ENCODE data around the gene DIP2B.

The DIP2B gene

DNA sequence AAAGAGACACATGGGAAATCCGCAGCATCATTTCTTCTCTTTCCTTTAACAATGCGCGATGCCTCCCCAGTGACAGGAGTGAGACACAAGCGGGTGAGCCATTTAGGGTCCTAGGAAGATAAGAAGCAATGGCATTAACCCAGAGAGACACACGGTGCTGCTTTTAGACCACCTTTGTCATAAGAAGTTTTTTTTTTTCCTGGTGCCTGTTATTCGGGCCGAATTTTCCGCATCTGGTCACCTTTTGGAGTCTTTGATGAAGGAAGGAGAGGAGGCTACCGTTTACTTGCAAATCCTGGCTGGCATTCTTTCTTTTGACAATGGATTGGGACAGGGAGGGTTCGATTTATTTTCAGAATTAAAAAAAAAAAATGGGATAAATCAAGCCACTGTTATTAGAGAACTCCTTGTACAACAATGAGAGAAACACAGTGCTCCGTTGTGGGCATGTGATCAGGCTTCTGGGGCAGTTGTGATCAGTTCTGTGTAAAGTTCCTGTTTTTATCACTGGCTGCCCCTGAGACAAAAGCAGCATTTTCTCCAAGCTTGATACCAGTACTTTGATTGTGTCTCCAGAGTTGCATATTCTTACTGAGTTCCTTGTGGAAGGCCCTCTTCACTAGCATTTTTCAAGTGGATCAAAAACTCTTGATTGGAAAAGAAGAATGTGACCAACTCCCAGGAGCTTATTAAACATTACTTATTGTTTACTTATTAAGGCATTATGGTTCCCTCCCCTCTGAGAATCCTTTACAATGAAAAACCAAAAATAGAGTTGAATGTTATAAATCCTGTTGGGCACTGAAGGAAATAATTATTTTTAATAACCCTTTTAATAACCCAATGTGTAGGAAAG lies 1.1 kb downstream of the DIP2B start:
- Histone ChIP-seq H3K27ac (ENCODE audit: low read depth in 2 of 2, low read length in 2 of 2) (peak overlapping the region; percentile 91 to 92), H3K36me3 (ENCODE audit: control insufficient read depth in 2 of 2, insufficient read depth in 2 of 2, low read length in 2 of 2) (no peaks in the 10 kb centered on the region), H3K4me1 (ENCODE audit: control insufficient read depth in 2 of 2, insufficient read depth in 2 of 2, low read length in 2 of 2) (peaks cover 28 to 36% of the 10 kb centered on the region in 2 donors), H3K4me3 (ENCODE audit: low read length in 2 of 2) (peak overlapping the region; percentile 82 to 85), H3K9ac (ENCODE audit: low read depth in 1 of 2, low read length in 2 of 2) (peak overlapping the region; percentile 90 to 97), H3K27me3 (ENCODE audit: control insufficient read depth in 2 of 2, insufficient read depth in 2 of 2, low read length in 2 of 2) (no peaks in the 10 kb centered on the region), H3K9me3 (ENCODE audit: control insufficient read depth in 2 of 2, low read length in 2 of 2) (no peaks in the 10 kb centered on the region)

GRCh38 chr12:50506753-50507473 lies 2.1 kb downstream of the DIP2B start:
- H3K27me3 ChIP-seq (ENCODE audit: control insufficient read depth in 2 of 2, insufficient read depth in 2 of 2, low read length in 2 of 2), result no peaks in the 10 kb centered on the region
- H3K36me3 ChIP-seq (ENCODE audit: control insufficient read depth in 2 of 2, insufficient read depth in 2 of 2, low read length in 2 of 2), result no peaks in the 10 kb centered on the region
- H3K4me1 ChIP-seq (ENCODE audit: control insufficient read depth in 2 of 2, insufficient read depth in 2 of 2, low read length in 2 of 2), result peaks cover 28 to 36% of the 10 kb centered on the region in 2 donors
- peak overlapping the region; percentile 82 to 85 for H3K4me3 ChIP-seq (ENCODE audit: low read length in 2 of 2)
- peak overlapping the region; percentile 90 to 97 for H3K9ac ChIP-seq (ENCODE audit: low read depth in 1 of 2, low read length in 2 of 2)
- H3K27ac ChIP-seq (ENCODE audit: low read depth in 2 of 2, low read length in 2 of 2), result peak overlapping the region in 1 of 2 donors; percentile 92
- no peaks in the 10 kb centered on the region for H3K9me3 ChIP-seq (ENCODE audit: control insufficient read depth in 2 of 2, low read length in 2 of 2)

- Histone ChIP-seq H3K4me1 (ENCODE audit: control insufficient read depth in 2 of 2, insufficient read depth in 2 of 2, low read length in 2 of 2) (peaks cover 28 to 36% of the 10 kb centered on the region in 2 donors), H3K9ac (ENCODE audit: low read depth in 1 of 2, low read length in 2 of 2) (no peak overlapping the region), H3K36me3 (ENCODE audit: control insufficient read depth in 2 of 2, insufficient read depth in 2 of 2, low read length in 2 of 2) (no peaks in the 10 kb centered on the region), H3K27ac (ENCODE audit: low read depth in 2 of 2, low read length in 2 of 2) (no peak overlapping the region), H3K27me3 (ENCODE audit: control insufficient read depth in 2 of 2, insufficient read depth in 2 of 2, low read length in 2 of 2) (no peaks in the 10 kb centered on the region), H3K4me3 (ENCODE audit: low read length in 2 of 2) (peak overlapping the region in 1 of 2 donors; percentile 82), H3K9me3 (ENCODE audit: control insufficient read depth in 2 of 2, low read length in 2 of 2) (no peaks in the 10 kb centered on the region)
Measured at GRCh38 chr12:50507474-50507838, 2.7 kb downstream of the DIP2B start.

- Histone ChIP-seq H3K4me3 (ENCODE audit: low read length in 2 of 2) (no peak overlapping the region), H3K9ac (ENCODE audit: low read depth in 1 of 2, low read length in 2 of 2) (no peak overlapping the region), H3K27ac (ENCODE audit: low read depth in 2 of 2, low read length in 2 of 2) (no peak overlapping the region), H3K27me3 (ENCODE audit: control insufficient read depth in 2 of 2, insufficient read depth in 2 of 2, low read length in 2 of 2) (no peaks in the 10 kb centered on the region), H3K9me3 (ENCODE audit: control insufficient read depth in 2 of 2, low read length in 2 of 2) (no peaks in the 10 kb centered on the region), H3K4me1 (ENCODE audit: control insufficient read depth in 2 of 2, insufficient read depth in 2 of 2, low read length in 2 of 2) (peaks cover 28 to 36% of the 10 kb centered on the region in 2 donors), H3K36me3 (ENCODE audit: control insufficient read depth in 2 of 2, insufficient read depth in 2 of 2, low read length in 2 of 2) (no peaks in the 10 kb centered on the region)
Measured at GRCh38 chr12:50507930-50508329, 3.1 kb downstream of the DIP2B start.

GRCh38 chr12:50508414-50508813 lies 3.6 kb downstream of the DIP2B start:
- Histone ChIP-seq H3K27ac (ENCODE audit: low read depth in 2 of 2, low read length in 2 of 2) (no peak overlapping the region), H3K36me3 (ENCODE audit: control insufficient read depth in 2 of 2, insufficient read depth in 2 of 2, low read length in 2 of 2) (no peaks in the 10 kb centered on the region), H3K4me1 (ENCODE audit: control insufficient read depth in 2 of 2, insufficient read depth in 2 of 2, low read length in 2 of 2) (peaks cover 28 to 36% of the 10 kb centered on the region in 2 donors), H3K4me3 (ENCODE audit: low read length in 2 of 2) (no peak overlapping the region), H3K9ac (ENCODE audit: low read depth in 1 of 2, low read length in 2 of 2) (no peak overlapping the region), H3K27me3 (ENCODE audit: control insufficient read depth in 2 of 2, insufficient read depth in 2 of 2, low read length in 2 of 2) (no peaks in the 10 kb centered on the region), H3K9me3 (ENCODE audit: control insufficient read depth in 2 of 2, low read length in 2 of 2) (no peaks in the 10 kb centered on the region)

- no peaks in the 10 kb centered on the region for H3K36me3 ChIP-seq (ENCODE audit: control insufficient read depth in 2 of 2, insufficient read depth in 2 of 2, low read length in 2 of 2)
- peak overlapping the region in 1 of 2 donors; percentile 11 for H3K9ac ChIP-seq (ENCODE audit: low read depth in 1 of 2, low read length in 2 of 2)
- no peaks in the 10 kb centered on the region for H3K9me3 ChIP-seq (ENCODE audit: control insufficient read depth in 2 of 2, low read length in 2 of 2)
- no peaks in the 10 kb centered on the region for H3K27me3 ChIP-seq (ENCODE audit: control insufficient read depth in 2 of 2, insufficient read depth in 2 of 2, low read length in 2 of 2)
- H3K4me1 ChIP-seq (ENCODE audit: control insufficient read depth in 2 of 2, insufficient read depth in 2 of 2, low read length in 2 of 2), result peaks cover 28 to 38% of the 10 kb centered on the region in 2 donors
- peak overlapping the region in 1 of 2 donors; percentile 40 for H3K27ac ChIP-seq (ENCODE audit: low read depth in 2 of 2, low read length in 2 of 2)
- no peak overlapping the region for H3K4me3 ChIP-seq (ENCODE audit: low read length in 2 of 2)
Measured at GRCh38 chr12:50508970-50509663, 4.3 kb downstream of the DIP2B start.

GRCh38 chr12:50514526-50515276 lies 9.9 kb downstream of the DIP2B start:
- Histone ChIP-seq H3K27me3 (ENCODE audit: control insufficient read depth in 2 of 2, insufficient read depth in 2 of 2, low read length in 2 of 2) (no peaks in the 10 kb centered on the region), H3K4me1 (ENCODE audit: control insufficient read depth in 2 of 2, insufficient read depth in 2 of 2, low read length in 2 of 2) (peaks cover 15 to 16% of the 10 kb centered on the region in 2 donors), H3K36me3 (ENCODE audit: control insufficient read depth in 2 of 2, insufficient read depth in 2 of 2, low read length in 2 of 2) (no peaks in the 10 kb centered on the region), H3K9ac (ENCODE audit: low read depth in 1 of 2, low read length in 2 of 2) (no peak overlapping the region), H3K4me3 (ENCODE audit: low read length in 2 of 2) (no peak overlapping the region), H3K27ac (ENCODE audit: low read depth in 2 of 2, low read length in 2 of 2) (peak overlapping the region in 1 of 2 donors; percentile 1), H3K9me3 (ENCODE audit: control insufficient read depth in 2 of 2, low read length in 2 of 2) (no peaks in the 10 kb centered on the region)

GRCh38 chr12:50515587-50515986 lies 10.8 kb downstream of the DIP2B start:
- H3K27me3 ChIP-seq (ENCODE audit: control insufficient read depth in 2 of 2, insufficient read depth in 2 of 2, low read length in 2 of 2), result no peaks in the 10 kb centered on the region
- H3K4me1 ChIP-seq (ENCODE audit: control insufficient read depth in 2 of 2, insufficient read depth in 2 of 2, low read length in 2 of 2), result peaks cover 14% of the 10 kb centered on the region in 2 donors
- H3K27ac ChIP-seq (ENCODE audit: low read depth in 2 of 2, low read length in 2 of 2), result peak overlapping the region in 1 of 2 donors; percentile 22
- no peaks in the 10 kb centered on the region for H3K9me3 ChIP-seq (ENCODE audit: control insufficient read depth in 2 of 2, low read length in 2 of 2)
- no peak overlapping the region for H3K9ac ChIP-seq (ENCODE audit: low read depth in 1 of 2, low read length in 2 of 2)
- H3K36me3 ChIP-seq (ENCODE audit: control insufficient read depth in 2 of 2, insufficient read depth in 2 of 2, low read length in 2 of 2), result no peaks in the 10 kb centered on the region
- no peak overlapping the region for H3K4me3 ChIP-seq (ENCODE audit: low read length in 2 of 2)

GRCh38 chr12:50517421-50518048 lies 12.8 kb downstream of the DIP2B start:
- H3K36me3 ChIP-seq (ENCODE audit: control insufficient read depth in 2 of 2, insufficient read depth in 2 of 2, low read length in 2 of 2), result no peaks in the 10 kb centered on the region
- H3K27ac ChIP-seq (ENCODE audit: low read depth in 2 of 2, low read length in 2 of 2), result peak overlapping the region; percentile 8 to 73
- peaks cover 14% of the 10 kb centered on the region in 2 donors for H3K4me1 ChIP-seq (ENCODE audit: control insufficient read depth in 2 of 2, insufficient read depth in 2 of 2, low read length in 2 of 2)
- no peaks in the 10 kb centered on the region for H3K9me3 ChIP-seq (ENCODE audit: control insufficient read depth in 2 of 2, low read length in 2 of 2)
- H3K4me3 ChIP-seq (ENCODE audit: low read length in 2 of 2), result no peak overlapping the region
- H3K27me3 ChIP-seq (ENCODE audit: control insufficient read depth in 2 of 2, insufficient read depth in 2 of 2, low read length in 2 of 2), result no peaks in the 10 kb centered on the region
- H3K9ac ChIP-seq (ENCODE audit: low read depth in 1 of 2, low read length in 2 of 2), result no peak overlapping the region

Measured in mucosa of rectum (tissue), 2 donors.